NCI-H2029 (cell line): ENCODE results near the gene HMGA1.
"Not testable (repeated sequence)": the region's sequence is repeated elsewhere in the genome, so short reads cannot be mapped to it uniquely, and the experiment has no call there.

Source experiments
- DNase-seq: peaks from one replicate; lab custom pipeline; 2025; lab: John Stamatoyannopoulos, UW

The HMGA1 gene

DNA sequence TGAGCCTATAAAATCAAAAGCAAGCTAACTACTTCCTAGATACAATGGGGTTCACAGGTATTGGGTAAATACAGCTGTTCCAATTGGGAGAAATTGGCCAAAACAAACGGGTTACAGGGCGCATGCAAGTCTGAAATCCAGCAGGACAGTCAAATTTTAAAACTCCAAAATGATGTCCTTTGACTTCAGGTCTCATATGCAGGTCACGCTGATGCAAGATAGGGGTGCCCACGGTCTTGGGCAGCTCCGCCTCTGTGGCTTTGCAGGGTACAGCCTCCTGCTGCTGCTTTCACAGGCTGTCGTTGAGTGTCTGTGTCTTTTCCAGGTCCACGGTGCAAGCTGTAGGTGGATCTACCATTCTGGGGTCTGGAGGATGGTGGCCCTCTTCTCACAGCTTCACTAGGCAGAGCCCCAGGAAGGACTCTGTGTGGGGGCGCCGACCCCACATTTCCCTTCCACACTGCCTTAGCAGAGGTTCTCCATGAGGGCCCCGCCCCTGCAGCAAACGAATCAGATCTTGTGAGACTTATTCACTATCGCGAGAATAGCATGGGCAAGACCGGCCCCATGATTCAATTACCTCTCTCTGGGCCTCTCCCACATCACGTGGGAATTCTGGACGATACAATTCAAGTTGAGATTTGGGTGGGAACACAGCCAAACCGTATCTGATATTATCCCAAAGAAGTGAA lies 24.0 kb downstream of the HMGA1 start:
- peak; percentile 16 for DNase-seq

DNA sequence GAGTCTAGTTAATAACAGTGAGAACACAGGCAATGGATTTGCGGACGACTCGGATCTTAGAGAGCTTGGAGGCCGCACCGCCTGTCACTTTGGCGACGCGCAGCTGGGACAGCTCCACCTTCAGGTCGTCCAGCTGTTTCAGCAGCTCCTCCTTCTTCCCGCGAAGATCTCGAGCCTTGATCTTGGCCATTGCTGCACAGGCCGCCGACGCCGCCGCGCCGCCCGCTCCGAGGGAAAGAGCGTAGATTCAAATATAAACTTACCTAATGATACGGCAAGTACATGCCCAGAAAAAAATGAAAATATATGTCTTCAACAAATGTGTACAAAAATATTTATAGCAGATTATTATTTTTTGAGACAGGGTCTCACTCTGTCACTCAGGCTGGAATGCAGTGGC lies 26.8 kb downstream of the HMGA1 start:
- DNase-seq: not testable (repeated sequence)

DNA sequence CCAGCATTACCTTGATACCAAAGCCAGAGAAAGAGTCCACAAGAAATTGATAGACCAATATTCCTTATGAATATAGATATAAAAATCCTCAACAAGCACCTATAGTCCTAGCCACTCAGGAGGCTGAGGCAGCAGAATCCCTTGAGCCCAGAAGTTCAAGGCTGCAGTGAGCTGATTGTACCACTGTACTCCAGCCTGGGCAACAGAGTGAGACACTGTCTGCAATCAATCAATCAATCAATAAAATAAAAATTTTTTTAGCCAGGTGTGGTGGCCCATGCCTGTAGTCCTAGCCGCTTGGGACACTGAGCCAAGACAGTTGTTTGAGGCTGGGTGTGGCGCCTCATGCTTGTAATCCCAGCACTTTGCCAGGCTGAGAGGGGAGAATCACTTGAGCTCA lies 31.1 kb downstream of the HMGA1 start:
- no peak for DNase-seq

DNA sequence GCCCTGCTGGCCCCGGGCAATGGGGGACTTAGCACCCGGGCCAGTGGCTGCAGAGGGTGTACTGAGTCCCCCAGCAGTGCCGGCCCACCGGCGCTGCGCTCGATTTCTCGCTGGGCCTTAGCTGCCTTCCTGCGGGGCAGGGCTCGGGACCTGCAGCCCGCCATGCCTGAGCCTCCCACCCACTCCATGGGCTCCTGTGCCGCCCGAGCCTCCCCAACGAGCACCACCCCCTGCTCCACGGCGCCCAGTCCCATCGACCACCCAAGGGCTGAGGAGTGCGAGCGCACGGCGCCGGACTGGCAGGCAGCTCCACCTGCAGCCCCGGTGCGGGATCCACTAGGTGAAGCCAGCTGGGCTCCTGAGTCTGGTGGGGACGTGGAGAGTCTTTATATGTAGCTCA lies 32.5 kb downstream of the HMGA1 start:
- not testable (repeated sequence) for DNase-seq

DNA sequence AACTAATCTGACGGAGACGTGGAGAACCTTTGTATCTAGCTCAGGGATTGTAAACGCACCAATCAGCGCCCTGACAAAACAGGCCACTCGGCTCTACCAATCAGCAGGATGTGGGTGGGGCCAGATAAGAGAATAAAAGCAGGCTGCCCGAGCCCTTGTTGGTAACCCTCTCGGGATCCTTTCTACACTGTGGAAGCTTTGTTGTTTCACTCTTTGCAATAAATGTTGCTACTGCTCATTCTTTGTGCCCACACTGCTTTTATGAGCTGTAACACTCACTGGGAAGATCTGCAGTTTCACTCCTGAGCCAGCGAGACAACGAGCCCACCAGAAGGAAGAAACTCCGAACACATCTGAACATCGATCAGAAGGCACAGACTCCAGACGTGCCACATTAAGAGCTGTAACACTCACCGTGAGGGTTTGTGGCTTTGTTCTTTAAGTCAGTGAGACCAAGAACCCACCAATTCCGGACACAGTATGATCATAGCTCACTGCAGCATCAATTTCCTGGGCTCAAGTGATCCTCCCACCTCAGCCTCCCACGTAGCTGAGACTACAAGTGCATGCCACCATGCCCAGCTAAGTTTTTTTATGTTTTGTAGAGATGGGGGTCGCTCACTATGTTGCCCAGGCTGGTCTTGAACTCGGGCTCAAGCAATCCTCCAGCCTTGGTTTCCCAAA lies 33.1 kb downstream of the HMGA1 start:
- DNase-seq: not testable (repeated sequence)

DNA sequence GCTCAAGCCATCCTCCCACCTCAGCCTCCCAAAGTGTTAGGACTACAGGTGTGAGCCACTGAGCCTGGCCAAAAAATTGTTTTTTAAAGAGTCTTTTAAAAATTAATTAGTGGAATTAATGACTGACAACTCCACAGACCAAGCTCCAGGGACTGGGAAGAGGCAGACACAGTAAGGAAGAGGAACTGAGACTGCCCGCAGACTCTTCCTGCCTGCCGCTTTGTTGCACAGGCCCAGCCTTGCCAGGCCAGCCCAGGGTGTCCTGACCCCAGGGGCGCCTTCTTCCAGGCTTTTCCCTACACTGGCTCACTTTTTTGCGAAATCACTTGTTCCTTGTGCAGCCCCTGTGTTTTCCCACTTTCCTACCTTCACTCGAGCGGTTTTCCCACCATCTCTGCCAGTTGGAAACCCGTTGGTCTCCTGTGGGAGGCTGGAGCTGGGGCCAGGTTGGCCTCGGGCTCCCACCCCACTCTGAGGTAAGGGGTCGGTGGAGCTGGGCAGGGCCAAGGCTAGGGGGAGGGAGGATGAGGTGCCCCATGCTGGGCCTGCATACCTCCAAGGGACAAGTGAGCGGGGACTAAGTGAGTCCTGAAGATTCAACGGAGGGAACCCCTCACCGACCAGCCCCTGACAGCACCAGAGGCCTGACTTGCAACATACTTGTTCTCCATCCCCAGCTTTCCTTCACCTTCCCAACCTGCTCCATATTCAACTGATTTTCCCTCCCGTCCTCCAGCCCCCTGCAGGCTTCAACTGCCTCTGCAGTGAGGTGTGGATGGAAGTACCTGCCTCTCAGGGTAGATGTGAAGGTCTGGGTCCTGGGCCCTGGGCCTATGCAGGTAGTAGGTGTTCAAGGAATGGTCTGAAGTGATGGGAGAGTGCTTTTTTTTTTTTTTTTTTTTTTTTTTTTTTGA lies 35.6 kb downstream of the HMGA1 start:
- DNase-seq: no peak

DNA sequence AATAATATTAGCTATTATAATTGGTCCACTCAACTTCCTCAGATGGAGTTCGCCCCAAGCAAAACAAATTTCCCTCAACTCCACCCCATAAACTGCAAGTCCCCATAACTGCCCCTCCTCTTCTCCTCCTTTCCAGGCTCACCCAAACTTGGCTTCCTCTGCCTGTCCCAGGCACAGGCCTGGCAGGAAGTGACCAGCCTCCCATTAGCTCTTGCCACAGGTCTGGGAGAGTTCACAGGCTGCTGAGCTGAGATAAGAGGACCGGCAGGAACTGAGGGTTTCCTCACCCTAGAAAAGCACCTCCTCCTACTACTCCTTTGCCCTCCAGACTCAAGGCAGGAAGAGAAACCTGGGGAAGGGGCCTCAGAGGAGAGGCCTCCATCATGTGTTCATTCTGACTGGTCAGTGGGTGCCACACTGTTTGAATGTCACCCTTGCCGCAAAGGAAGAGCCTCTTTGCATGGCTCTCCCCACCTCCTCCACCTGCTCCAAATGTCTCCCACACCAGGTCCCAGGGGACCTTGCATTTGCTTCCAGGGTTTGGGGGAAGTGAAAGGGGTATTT lies 36.7 kb downstream of the HMGA1 start:
- DNase-seq: no peak

DNA sequence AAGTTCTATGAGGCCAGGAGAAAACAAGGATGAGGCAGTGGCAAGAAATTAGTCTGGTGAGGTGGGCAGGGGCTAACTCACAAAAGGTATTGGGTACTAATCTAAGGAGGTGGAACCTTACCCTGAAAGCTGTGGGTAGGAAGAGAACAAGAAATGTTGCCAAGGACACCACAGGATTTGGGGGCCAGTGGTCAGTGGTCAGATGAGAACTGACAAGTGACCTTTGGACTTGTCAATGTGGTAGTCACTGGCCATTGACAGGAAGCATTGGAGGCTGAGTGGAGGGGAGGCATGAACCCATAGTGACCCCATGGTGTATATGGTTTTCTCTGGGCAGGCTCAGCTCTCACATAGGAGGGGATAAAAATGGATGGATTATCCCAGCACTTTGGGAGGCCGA lies 37.5 kb downstream of the HMGA1 start:
- no peak for DNase-seq

DNA sequence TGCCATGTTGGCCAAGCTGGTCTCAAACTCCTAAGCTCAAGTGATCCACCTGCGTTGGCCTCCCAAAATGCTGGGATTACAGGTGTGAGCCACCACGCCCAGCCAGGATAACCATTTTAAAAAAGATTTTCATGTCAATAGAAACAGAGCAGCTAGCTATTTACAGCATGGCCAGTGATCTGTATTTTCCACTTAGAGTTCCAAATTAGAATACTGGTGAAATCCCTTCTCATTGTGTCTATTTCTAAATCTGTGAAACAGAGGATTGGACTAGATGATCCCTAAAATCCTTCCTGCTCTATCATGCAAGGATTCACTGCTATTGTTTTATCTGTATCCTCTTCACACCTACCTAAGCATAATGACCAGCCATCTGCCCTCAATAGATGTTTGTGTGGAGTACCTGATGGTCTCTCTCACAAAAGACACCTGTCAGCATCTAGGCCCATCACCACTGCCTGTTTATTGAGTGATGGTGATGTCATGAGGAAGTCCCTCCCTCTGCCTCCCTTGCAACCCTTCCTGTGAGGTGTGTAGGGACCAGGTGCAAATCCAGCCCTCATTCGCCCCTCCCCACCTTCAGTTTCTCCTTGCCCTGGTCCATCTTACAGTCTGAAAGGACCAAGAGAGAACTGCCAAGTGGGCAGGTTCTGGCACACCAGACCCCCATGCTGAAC lies 38.6 kb downstream of the HMGA1 start:
- DNase-seq: peak; percentile 49

DNA sequence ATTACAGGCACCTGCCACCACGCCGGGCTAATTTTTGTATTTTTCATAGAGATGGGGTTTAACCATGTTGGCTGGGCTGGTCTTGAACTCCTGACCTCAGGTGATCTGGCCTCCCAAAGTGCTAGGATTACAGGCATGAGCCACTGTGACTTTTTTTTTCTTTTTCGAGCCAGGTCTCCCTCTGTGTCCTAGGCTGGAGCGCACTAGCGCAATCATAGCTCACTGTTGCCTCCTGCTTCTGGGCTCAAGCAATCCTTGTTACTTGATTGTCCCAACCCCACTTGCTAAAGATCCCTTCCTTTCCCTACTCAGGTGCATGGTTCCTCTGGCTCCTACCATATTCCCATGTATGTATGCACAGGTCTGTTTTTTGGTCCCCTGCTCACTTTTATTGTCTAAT lies 39.5 kb downstream of the HMGA1 start:
- DNase-seq: no peak

DNA sequence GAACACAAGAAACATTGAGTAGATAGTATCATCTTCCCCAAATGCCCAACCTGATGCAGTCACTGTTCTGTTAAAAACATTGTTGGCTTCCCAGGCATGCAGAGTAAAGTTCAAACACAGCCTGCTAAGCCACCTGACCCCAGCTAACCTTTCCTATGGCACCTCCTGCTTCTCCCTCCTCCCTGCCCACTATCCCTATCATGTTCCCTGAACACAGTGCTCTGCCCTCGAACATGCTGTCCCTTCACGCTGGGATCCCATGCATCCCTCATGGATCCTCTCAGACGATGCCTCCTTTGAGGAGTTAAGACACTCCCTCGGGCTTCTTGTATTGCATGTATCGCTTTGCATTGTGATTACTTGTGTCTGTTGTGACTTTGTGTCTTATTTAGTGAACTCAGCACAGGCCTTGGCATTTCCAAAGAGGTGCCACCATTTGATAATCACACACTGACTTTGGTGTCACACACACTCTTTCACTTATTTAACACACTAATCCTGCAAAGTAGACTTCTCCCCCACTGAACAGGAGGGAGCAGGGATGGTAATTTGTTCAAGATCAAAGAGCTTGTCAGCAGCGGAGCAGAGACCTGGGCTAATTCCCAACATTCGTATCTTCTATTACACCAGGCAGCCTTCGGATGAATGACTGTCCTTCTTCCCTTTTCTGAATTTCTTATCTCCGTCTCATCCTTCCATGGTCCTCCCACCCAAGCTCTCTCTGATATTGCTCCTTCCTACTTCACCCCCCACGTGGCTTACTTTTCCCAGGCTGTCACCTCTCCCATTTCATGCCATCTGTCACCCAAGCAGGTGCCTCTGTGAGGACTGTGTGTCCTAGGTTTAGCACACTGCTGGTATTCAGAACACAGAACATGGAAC lies 40.4 kb downstream of the HMGA1 start:
- no peak for DNase-seq

DNA sequence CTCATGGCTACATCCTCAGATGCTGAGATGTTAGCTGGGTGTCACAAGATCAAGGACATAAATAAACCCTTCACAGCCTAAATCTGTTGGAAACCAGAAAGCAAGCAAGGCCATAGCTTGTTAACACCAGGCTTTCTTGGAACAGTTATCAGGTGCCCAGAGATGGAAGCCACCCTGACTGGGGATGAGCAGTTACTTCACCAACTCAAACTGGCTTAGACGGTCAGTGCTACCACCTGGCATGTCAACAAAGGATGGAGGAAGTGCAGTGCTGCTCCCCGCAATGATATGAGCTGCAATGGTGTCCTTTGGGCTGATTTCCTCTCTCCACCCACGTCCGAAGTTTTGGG lies 41.1 kb downstream of the HMGA1 start:
- DNase-seq: no peak

DNA sequence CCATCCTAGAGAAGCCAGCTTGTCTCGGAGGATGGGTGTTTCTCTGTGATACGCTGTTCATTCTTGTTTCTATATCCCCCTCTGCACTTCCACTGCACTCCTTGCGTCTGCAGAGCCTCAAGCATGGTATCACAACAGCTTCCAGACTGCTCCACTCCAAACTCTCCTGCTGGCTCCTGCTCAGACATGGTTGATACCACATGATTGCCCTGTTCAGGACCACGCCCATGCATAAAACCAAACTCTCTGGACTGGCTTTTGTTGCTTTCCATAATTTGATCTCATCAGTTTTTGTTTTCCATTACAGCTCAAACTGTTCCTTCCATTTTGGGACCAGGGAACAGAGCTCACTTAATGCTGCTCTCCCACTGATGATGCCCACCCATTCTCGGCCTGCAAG lies 42.2 kb downstream of the HMGA1 start:
- no peak for DNase-seq

DNA sequence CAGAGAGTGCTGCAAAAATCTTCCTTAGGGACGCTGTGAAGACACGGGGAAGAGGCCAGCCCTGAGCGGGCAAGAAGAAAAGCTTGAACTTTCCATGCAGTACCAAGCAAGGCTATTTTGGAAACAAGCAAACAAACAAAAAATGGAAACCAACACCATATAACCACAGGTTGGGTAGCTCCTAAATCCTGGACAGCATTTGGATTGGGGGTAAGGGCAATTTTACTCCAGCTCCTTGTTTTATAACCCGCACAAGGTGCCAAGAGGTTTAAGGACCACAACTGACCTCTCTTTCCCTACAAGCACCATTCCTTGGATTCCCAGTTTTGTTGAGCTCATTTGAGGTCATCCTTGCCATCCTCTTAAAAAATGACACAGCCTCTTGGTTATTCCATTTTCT lies 43.5 kb downstream of the HMGA1 start:
- no peak for DNase-seq

DNA sequence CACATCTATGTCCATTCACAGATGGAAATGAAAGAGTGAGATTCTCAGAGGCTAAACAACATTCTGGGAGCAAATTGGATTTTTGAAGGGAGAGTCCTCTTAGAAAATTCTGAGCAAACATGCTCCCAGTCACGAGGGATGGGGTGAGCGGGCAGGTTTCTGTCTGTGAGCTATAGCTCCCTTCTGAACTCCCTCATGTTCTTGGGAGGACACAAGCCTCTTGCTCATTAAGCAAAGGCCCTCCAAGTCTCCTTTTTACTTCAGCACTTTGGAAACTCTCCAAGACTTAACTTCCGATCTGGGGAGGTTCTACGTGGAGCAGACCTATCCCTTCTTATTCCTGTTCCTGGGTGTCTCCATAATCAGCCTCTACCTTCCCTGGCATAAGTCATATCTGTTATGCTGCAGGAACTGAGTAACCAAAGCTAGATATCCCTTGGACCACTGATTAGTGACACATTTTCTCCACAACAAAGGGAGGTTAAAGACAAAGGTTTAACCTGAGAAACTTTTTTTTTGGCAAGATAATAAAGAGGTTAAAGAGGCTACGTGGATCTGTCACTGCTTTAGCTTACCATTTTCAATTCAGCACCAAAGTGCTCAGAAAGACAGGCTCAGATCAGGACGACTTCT lies 45.1 kb downstream of the HMGA1 start:
- no peak for DNase-seq

DNA sequence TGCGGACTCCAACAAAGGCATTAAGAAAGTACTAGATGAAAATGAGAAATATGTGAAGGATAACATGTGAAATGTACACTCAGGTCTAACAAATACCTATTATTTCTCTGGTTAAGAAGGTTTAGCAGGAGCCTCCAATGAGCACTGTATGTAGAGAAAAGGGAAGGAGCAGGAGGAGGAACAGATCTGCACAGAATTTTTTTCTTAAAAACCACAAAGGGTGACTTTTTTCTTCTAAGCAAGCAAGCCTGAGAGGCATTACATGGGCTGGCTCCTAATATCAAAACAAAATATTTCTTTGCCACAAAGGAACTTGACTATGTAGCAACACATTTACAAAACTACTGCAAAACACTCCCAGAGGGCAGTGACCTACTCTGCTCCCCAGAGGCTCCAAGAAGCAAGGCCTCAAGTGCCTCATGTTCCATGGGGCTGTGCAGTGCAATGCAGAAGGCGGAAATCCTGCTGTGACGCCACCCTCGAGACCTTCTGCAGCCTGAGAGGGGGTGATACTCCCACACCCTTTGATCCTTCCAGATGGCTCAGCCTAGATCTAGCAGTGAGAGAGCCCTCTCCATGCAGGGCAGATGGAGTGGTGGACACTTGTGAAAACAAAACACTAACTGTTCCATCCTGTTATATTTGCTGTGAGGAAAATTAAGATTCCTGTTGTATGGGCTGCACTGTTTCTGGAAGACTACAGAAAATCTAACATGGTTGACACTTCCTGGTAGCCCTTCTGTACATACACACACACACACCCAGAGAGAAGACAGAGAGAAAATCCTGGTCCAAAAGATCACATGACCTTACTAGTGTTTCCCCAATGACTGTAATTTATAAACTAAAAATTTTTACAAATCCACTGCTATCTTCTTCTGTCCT lies 48.1 kb downstream of the HMGA1 start:
- DNase-seq: no peak

DNA sequence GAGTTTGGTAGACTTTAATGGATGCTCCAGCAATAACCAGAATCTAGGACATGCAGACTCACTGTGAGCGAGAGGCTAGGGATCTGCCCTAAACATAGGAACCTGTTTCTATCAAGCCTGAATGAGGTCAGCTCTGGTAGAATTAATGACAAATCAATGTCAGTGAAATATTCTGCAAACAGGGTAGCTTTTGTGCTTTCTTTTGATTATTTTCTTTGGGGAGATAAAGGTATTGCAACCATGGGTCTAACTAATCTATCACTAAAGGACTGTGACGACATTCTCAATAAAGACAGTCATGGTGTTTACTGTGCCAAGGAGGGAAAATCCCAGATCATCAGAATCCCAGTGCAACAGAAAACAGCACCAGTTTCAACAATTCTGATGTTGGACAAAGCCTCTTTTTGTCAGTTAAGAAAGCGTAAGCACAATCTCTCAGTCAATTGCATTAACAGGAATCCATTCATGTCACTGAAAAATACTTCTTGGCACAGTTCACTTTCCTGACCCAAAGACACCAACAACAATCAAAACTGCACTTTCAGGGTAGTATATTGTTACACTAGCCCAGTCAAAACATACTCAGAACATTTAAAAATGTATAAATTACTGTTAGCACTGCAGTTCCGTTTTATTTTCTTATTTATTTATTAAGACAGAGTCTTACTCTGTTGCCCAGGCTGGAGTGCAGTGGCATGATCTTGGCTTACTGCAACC lies 48.9 kb downstream of the HMGA1 start:
- DNase-seq: no peak

DNA sequence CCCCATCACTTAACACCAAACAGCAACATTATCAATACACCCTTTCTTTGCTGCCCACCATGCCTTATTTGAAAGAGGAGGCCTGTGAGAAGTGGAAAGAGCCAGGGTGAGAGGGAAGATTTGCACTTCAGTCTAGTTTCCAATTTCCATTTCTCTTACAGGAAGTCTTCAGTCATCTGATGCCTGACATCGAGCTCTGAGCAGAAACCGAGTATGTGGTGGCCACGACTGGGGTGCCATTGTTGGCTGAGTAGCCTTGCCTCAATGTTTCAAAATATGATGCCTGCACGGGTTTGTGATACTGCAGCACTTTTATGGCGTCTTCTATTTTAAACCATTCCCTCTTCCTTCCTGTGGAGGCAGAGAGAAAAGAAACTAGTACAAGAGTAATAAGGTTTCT lies 51.9 kb downstream of the HMGA1 start:
- DNase-seq: no peak

DNA sequence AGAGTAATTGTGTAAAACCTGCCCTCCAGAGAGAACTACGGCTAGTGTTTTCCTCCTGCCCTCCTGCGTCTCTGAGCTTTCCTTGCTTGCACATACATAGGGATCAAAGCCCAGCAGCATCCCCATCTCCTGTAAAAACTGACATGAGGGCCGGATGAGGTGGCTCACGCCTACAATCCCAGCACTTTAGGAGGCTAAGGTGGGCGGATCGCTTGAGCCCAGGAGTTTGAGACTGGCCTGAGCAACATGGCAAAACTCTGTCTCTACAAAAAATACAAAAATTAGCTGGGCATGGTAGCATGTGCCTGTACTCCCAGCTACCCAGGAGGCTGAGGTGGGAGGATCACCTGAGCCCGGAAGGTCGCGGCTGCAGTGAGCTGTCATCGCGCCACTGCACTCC lies 52.5 kb downstream of the HMGA1 start:
- no peak for DNase-seq
